SJSA1 (cell line): Measurements from ENCODE around the gene SAMHD1. TPM values are rescaled to one million over a fixed set of nuclear protein-coding genes. Genes with fewer than 3 reads are reported as not detected.
"Not testable (repeated sequence)": the region's sequence is repeated elsewhere in the genome, so short reads cannot be mapped to it uniquely, and the experiment has no call there.

Experiments used
- DNase-seq, 2 experiments: peaks; one replicate each; pipeline ENCODE4 v3.0.0-alpha.2; 2015 to 2020; ENCODE audit warnings: low spot score in 2 of 2, low read depth in 1 of 2
- H3K27ac ChIP-seq: fragments of 250-450 bp; sonication (Bioruptor Pico); 2 replicates; pipeline ENCODE4 v1.5.1; 2020; ENCODE audit warnings: mild to moderate bottlenecking, moderate library complexity
- H3K27me3 ChIP-seq: fragments of 250-450 bp; sonication (Bioruptor Pico); replicated peaks from 2 replicates; pipeline ENCODE4 v1.5.1; 2020; ENCODE audit warnings: mild to moderate bottlenecking, moderate library complexity
- H3K36me3 ChIP-seq: fragments of 250-450 bp; sonication (Bioruptor Pico); 2 replicates; pipeline ENCODE4 v1.5.1; 2020; ENCODE audit warnings: mild to moderate bottlenecking
- H3K4me1 ChIP-seq: fragments of 250-450 bp; sonication (Bioruptor Pico); replicated peaks from 2 replicates; pipeline ENCODE4 v1.6.1; 2021; ENCODE audit warnings: mild to moderate bottlenecking
- H3K4me3 ChIP-seq: fragments of 250-450 bp; sonication (Bioruptor Pico); 2 replicates; pipeline ENCODE4 v1.5.1; 2020; ENCODE audit warnings: mild to moderate bottlenecking
- H3K9me3 ChIP-seq: fragments of 250-450 bp; sonication (Bioruptor Pico); replicated peaks from 2 replicates; pipeline ENCODE4 v1.5.1; 2020; ENCODE audit warnings: mild to moderate bottlenecking
- total RNA-seq: library from RNA; depleted of rRNA; stranded (reverse); fragments of >200 nt; shearing (Covaris generic); gene quantifications from 2 replicates; pipeline ENCODE4 v1.2.3, GENCODE V29; 2014

Gene SAMHD1
- total RNA-seq, 1 experiment from 2014 or later: 13.8 TPM

- no peak for DNase-seq
- Histone ChIP-seq H3K4me1 (no peaks in the 10 kb centered on the region), H3K27me3 (no peaks in the 10 kb centered on the region), H3K36me3 (no peaks in the 10 kb centered on the region), H3K9me3 (no peaks in the 10 kb centered on the region; the same call in 1 of the 2 replicates), H3K4me3 (no peak overlapping the region), H3K27ac (no peak overlapping the region)
Observed at GRCh38 chr20:36969478-36970186, 18.1 kb upstream of the SAMHD1 start.

- no peak overlapping the region for H3K4me3 ChIP-seq
- H3K36me3 ChIP-seq: no peaks in the 10 kb centered on the region
- H3K27me3 ChIP-seq: no peaks in the 10 kb centered on the region
- H3K27ac ChIP-seq: no peak overlapping the region
- H3K9me3 ChIP-seq: no peaks in the 10 kb centered on the region; the same call in 1 of the 2 replicates
- H3K4me1 ChIP-seq: no peaks in the 10 kb centered on the region
- no peak for DNase-seq
Observed at GRCh38 chr20:36969051-36969450, 17.5 kb upstream of the SAMHD1 start.

DNA sequence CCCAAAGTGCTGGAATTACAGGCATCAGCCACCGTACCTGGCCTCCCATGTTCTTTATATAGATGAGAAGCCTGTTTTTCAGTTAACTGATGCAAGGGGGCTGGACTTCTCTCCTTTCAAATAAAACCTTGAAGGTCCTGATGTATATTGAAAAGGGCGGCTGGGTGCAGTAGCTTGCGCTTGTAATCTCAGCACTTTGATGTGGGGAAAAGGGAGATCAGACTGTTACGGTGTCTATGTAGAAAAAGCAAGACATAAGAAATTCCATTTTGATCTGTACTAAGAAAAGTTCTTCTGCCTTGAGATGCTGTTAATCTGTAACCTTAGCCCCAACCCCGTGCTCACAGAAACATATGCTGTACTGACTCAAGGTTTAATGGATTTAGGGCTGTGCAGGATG, 16.1 kb upstream of the SAMHD1 start:
- H3K36me3 ChIP-seq: no peaks in the 10 kb centered on the region
- no peaks in the 10 kb centered on the region for H3K27me3 ChIP-seq
- no peak overlapping the region for H3K27ac ChIP-seq
- no peak overlapping the region for H3K4me3 ChIP-seq
- no peak for DNase-seq
- no peaks in the 10 kb centered on the region for H3K4me1 ChIP-seq
- H3K9me3 ChIP-seq: peaks cover 2% of the 10 kb centered on the region; the same call in 1 of the 2 replicates

DNA sequence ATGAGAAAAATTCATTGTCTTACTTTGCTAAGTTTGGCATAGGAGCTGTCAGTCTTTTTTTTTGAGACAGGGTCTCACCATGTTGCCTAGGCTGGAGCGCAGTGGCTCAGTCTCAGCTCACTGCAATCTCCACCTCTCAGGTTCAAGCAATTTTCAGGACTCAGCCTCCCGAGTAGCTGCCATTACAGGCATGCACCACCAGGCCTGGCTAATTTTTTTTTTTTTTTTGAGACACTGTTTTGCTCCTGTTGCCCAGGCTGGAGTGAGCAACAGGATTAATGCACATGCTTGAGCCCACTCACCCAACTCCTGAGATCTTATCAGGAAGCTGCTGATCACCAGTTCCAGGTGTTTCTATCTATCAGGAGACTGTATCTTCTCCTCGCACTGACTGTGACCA, 15.5 kb upstream of the SAMHD1 start:
- H3K36me3 ChIP-seq, H3K4me3 ChIP-seq, DNase-seq, H3K27ac ChIP-seq, H3K27me3 ChIP-seq, H3K4me1 ChIP-seq, H3K9me3 ChIP-seq: not testable (repeated sequence)

- H3K9me3 ChIP-seq, H3K27ac ChIP-seq, H3K36me3 ChIP-seq, H3K4me3 ChIP-seq, H3K27me3 ChIP-seq, DNase-seq, H3K4me1 ChIP-seq: not testable (repeated sequence)
Observed at GRCh38 chr20:36962354-36962941, 10.9 kb upstream of the SAMHD1 start.

GRCh38 chr20:36959242-36959641, 7.7 kb upstream of the SAMHD1 start:
- H3K4me3 ChIP-seq: no peak overlapping the region
- no peaks in the 10 kb centered on the region for H3K36me3 ChIP-seq
- no peak overlapping the region for H3K27ac ChIP-seq
- peaks cover 9% of the 10 kb centered on the region; the same call in 1 of the 2 replicates for H3K9me3 ChIP-seq
- H3K4me1 ChIP-seq: no peaks in the 10 kb centered on the region
- H3K27me3 ChIP-seq: no peaks in the 10 kb centered on the region
- no peak for DNase-seq

DNA sequence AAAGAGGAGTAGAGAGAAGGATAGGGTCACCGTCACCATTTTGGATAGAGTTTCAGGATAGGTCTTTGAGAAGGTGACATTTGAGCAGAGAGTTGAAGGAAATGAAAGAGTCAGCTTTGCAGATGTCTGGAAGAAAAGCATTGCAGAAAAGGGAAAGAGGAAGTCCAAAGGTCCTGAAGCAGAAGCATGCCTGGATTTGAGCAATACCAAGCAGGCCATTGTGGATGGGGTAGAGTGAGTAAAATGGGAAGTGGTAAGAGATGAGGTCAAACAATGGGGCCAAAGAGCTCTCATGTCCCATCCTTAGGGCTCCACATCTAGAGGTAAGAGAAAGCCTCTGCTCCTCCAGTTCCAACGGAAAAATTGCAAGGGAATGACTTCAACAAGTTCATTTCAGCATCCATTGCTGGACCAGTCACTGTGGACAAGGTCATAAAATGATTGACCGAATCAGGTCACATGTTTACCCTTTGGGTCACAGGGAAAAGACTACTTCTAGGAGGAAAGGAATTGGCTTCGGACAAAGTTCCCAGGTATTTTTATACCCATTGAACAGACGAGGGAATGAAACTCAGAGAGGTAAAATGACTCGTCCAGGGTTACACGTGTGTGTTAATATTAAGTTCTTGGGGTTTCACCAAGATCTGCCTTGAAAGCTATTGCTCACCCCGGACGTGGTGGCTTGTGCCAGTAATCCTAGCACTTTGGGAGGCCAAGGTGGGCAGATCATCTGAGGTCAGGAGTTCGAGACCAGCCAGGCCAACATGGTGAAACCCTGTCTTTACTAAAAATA, 6.6 kb upstream of the SAMHD1 start:
- no peak for DNase-seq
- H3K4me3 ChIP-seq: no peak overlapping the region
- no peaks in the 10 kb centered on the region for H3K36me3 ChIP-seq
- peaks cover 9% of the 10 kb centered on the region; the same call in 1 of the 2 replicates for H3K9me3 ChIP-seq
- no peak overlapping the region for H3K27ac ChIP-seq
- H3K4me1 ChIP-seq: no peaks in the 10 kb centered on the region
- no peaks in the 10 kb centered on the region for H3K27me3 ChIP-seq

DNA sequence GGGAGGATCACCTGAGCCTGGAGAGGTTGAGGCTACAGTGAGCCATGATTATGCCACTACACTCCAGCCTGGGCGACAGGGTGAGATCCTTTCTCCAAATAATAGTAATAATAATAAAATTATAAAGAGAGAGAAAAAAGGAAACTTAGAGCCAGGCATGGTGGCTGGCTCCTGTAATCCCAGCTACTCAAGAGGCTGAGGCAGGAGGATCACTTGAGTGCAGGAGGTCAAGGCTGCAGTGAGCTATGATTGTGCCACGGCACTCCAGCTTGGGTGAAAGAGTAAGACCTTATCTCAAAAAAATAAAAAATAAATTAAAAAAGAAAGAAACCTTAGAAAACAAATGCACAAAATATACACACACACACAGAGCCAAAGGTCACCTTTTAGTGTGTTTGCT, 5.2 kb upstream of the SAMHD1 start:
- H3K27me3 ChIP-seq: no peaks in the 10 kb centered on the region
- no peaks in the 10 kb centered on the region for H3K9me3 ChIP-seq
- peaks cover 4% of the 10 kb centered on the region; the same call in 1 of the 2 replicates for H3K4me1 ChIP-seq
- H3K4me3 ChIP-seq: no peak overlapping the region
- no peak for DNase-seq
- no peaks in the 10 kb centered on the region for H3K36me3 ChIP-seq
- H3K27ac ChIP-seq: no peak overlapping the region

DNA sequence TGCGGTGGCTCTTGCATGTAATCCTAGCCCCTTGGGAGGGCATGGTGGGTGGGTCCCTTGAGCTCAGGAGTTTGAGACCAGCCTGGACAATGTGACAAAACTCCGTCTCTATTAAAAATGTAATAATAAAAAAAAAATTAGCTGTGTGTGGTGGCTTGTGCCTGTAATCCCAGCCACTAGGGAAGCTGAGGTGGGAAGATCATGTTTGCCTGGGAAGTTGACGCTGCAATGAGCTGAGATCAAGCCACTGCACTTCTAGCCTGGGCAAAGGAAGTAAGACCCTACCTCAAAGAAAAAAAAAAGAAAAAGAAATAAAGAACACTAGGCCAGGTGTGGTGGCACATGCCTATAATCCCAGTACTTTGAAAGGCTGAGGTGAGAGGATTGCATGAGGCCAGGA, 4.5 kb upstream of the SAMHD1 start:
- Histone ChIP-seq H3K4me3 (no peak overlapping the region), H3K27me3 (no peaks in the 10 kb centered on the region), H3K27ac (no peak overlapping the region), H3K36me3 (no peaks in the 10 kb centered on the region), H3K4me1 (peaks cover 4% of the 10 kb centered on the region; the same call in 1 of the 2 replicates), H3K9me3 (no peaks in the 10 kb centered on the region)
- no peak for DNase-seq

GRCh38 chr20:36951979-36952738, 651 bp upstream of the SAMHD1 start:
- H3K27me3 ChIP-seq: no peaks in the 10 kb centered on the region
- H3K4me3 ChIP-seq: peak overlapping the region; percentile 54
- no peaks in the 10 kb centered on the region for H3K9me3 ChIP-seq
- DNase-seq: no peak
- H3K4me1 ChIP-seq: peaks cover 4% of the 10 kb centered on the region; the same call in 1 of the 2 replicates
- no peak overlapping the region for H3K27ac ChIP-seq
- H3K36me3 ChIP-seq: no peaks in the 10 kb centered on the region

GRCh38 chr20:36950414-36951197, 902 bp downstream of the SAMHD1 start:
- peaks cover 4% of the 10 kb centered on the region; the same call in 1 of the 2 replicates for H3K4me1 ChIP-seq
- no peaks in the 10 kb centered on the region for H3K36me3 ChIP-seq
- no peak overlapping the region for H3K27ac ChIP-seq
- no peaks in the 10 kb centered on the region for H3K9me3 ChIP-seq
- H3K4me3 ChIP-seq: peak overlapping the region; percentile 54
- no peaks in the 10 kb centered on the region for H3K27me3 ChIP-seq
- peak in 1 of 2 experiments; percentile 26 for DNase-seq

DNA sequence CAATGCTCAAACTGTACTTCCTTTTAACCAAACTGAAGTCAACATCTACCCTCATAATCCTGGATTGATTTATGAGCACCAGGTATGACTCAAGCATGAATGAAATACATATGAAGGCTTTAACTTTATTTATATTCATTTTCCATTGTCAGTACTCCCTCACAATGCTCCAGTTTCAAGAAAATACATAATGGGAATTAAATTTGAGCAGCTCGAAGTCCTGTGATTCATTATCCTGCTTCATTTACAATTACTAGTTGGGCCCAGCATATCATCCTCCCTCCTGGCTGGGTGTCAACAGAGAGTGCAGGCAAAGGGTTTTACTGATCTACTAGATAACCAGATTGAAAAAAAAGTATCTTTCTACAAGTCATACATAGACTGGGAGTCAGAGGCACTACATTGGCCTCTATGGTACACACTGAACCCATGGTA, 10.1 kb downstream of the SAMHD1 start:
- Histone ChIP-seq H3K27me3 (no peaks in the 10 kb centered on the region), H3K4me3 (no peak overlapping the region), H3K27ac (no peak overlapping the region), H3K36me3 (no peaks in the 10 kb centered on the region), H3K9me3 (no peaks in the 10 kb centered on the region), H3K4me1 (no peaks in the 10 kb centered on the region)
- no peak for DNase-seq

GRCh38 chr20:36937402-36937770, 14.1 kb downstream of the SAMHD1 start:
- H3K36me3 ChIP-seq: no peaks in the 10 kb centered on the region
- no peak overlapping the region for H3K27ac ChIP-seq
- no peak for DNase-seq
- no peaks in the 10 kb centered on the region for H3K27me3 ChIP-seq
- no peaks in the 10 kb centered on the region for H3K9me3 ChIP-seq
- H3K4me1 ChIP-seq: peaks cover 4% of the 10 kb centered on the region; the same call in 1 of the 2 replicates
- no peak overlapping the region for H3K4me3 ChIP-seq
